ENCODE results near the gene CEMIP.

DNA sequence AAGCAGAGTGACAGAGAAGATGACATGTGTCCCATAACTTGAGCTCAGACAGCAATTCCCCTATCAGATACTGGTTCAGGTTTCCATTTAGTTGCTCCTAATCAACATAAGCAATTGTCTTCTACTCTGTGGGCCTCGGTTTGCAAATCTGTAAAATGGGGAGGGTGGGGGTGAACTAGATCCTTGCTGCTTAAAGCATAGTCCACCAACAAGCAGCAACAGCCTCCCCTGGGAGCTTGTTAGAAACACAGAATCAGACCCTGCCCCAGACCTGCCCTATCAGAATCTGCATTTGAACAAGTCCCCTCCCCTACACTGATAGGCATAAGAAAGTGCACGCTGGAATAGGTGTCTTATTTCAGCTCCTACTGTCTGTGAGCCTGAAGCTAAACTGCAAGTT, 87.8 kb downstream of the CEMIP start:
- TF ChIP-seq, protein P1, sequence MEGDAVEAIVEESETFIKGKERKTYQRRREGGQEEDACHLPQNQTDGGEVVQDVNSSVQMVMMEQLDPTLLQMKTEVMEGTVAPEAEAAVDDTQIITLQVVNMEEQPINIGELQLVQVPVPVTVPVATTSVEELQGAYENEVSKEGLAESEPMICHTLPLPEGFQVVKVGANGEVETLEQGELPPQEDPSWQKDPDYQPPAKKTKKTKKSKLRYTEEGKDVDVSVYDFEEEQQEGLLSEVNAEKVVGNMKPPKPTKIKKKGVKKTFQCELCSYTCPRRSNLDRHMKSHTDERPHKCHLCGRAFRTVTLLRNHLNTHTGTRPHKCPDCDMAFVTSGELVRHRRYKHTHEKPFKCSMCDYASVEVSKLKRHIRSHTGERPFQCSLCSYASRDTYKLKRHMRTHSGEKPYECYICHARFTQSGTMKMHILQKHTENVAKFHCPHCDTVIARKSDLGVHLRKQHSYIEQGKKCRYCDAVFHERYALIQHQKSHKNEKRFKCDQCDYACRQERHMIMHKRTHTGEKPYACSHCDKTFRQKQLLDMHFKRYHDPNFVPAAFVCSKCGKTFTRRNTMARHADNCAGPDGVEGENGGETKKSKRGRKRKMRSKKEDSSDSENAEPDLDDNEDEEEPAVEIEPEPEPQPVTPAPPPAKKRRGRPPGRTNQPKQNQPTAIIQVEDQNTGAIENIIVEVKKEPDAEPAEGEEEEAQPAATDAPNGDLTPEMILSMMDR (IDR thresholded peaks at IDR 0.05): no peak
- TF ChIP-seq POLR2A (IDR thresholded peaks at IDR 0.05): no peak
